ENCODE results near the gene KBTBD8.

KBTBD8 gene

GRCh38 chr3:67037615-67038014, 39.5 kb downstream of the KBTBD8 start:
- DNase-seq (ENCODE audit: low read depth), result no peak

DNA sequence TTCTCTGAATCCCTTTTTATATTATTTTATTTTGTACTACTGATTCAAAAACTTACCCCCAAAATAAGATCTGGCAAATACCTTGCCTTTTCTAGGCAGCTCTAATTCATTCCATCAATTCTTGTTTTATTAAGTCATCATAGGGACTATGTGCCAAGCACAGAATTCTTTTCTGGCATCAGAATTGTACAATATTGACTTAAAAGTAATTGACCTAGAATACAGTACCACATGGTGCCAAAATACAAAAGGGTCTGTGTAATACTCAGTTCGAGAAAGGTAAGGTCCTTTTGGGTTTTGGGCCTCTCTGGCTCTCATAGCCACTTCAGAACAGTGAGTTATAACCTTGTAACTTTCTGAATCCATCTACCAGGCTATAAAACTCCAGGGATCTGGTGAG, 46.2 kb downstream of the KBTBD8 start:
- no peak for DNase-seq (ENCODE audit: low read depth)

GRCh38 chr3:67044955-67045354, 46.8 kb downstream of the KBTBD8 start:
- no peak for DNase-seq (ENCODE audit: low read depth)

DNA sequence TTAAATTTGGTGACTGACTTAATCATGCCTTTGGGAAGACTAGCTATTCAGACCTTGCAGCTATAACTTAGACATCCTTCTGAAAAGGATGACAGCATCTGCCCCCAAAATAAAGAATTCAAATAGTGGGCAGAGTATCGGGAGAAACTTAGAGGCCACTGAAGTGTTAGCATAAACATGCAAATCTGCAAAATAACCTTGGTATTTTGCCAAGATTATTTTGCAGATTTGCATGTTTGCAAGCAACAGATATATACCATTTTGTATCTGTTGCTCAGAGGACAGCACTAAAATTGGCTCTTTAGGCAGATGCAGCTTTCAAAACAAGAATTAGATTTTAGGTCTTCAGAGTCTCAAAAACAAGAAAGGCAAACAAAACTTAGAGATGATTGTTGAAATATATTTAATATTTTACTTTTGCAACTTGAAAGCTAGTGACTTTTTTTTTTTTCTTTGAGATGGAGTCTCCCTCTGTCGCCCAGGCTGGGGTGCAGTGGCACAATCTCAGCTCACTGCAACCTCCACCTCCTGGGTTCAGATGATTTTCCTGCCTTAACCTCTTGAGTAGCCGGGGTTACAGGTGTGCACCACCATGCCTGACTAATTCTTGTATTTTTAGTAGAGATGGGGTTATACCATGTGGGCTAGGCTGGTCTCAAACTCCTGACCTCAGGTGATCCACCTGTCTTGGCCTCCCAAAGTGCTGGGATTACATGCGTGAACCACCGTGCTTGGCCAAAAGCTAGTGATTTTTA, 47.8 kb downstream of the KBTBD8 start:
- no peak for DNase-seq (ENCODE audit: low read depth)

DNA sequence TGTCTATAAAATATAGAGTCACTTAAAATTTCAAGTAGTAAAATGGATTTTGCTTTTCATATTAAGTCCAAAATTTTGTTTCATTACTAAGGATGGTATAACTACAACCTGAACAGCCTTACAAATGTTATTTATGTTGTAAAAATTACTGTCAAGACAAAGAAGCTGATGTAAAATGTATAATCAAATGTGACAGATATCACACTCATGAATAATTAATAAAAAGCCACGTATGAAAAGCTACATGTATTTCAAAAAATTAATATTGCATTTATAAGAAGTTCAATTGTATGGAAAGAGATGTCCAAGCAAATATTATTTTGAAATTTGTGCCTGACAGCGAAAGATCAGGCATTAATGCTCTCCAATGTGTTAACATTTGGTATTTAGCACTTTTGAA, 48.9 kb downstream of the KBTBD8 start:
- DNase-seq (ENCODE audit: low read depth), result no peak

GRCh38 chr3:67048067-67048714, 50.1 kb downstream of the KBTBD8 start:
- no peak for DNase-seq (ENCODE audit: low read depth)

DNA sequence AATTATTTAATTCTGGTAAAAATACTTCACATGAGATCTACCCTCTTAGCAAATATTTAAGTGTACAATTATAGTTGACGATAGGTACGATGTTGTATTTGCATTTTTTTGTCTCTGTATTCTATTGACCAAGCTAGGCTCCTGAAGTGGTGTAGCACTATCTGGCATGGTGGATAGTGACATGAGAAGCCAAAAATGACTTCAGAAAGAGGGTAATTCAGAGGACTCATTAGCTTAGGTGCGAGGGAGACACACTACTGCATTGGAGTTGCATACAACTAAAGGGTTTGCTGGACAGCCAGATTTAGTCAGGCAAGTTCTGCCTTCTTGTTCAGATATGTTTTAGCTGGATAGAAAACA, 50.6 kb downstream of the KBTBD8 start:
- no peak for DNase-seq (ENCODE audit: low read depth)

DNA sequence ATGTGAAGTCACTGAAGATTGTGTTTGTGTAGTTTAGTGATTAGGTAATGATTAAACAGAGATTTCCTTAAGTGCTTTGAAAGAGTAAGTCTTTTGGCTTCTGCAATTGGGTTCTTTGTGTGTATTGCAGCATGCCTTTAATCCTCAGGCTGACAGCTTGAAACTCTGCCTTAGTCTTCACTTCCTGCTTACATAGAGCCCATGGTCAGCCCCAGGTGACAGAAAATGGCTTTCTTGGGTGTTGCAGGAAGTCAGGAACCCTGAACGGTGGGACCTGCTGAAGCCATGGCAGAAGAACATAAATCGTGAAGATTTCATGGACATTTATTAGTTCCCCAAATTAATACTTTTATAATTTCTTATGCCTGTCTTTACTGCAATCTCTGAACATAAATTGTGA, 61.3 kb downstream of the KBTBD8 start:
- no peak for DNase-seq (ENCODE audit: low read depth)
